Endothelial cell of umbilical vein (primary cell): Measurements from ENCODE around the gene GIPC1. TPM values are rescaled to one million over a fixed set of nuclear protein-coding genes. Genes with fewer than 3 reads are reported as not detected.

Experiments
- BruUV-seq: library from RNA; stranded (reverse); fragments of 400-500 nt; replicated peaks from 2 replicates; lab custom pipeline; 2021; lab: Mats Ljungman, UMichigan
- CTCF ChIA-PET: fragments of 300-600, 350-600 bp; sonication (Branson Sonifier 250); formaldehyde crosslinking; loops from one replicate; lab custom pipeline; 2021; ENCODE audit warnings: antibody characterized with exemption, inconsistent platforms; lab: Charles Lee
- POLR2A ChIA-PET: fragments of 300-600, 350-600 bp; sonication (Branson Sonifier 250); formaldehyde crosslinking; loops from one replicate; lab custom pipeline; 2021; ENCODE audit warnings: antibody characterized with exemption, inconsistent platforms; lab: Charles Lee
- DNase-seq: peaks from one replicate; pipeline ENCODE4 v3.0.0-alpha.2; 2011; ENCODE audit warnings: low read depth, low spot score
- FAIRE-seq: peaks from 2 replicates; lab custom pipeline; 2011; peaks lifted over from hg19 to GRCh38; lab: Jason Lieb, UNC
- H2AFZ ChIP-seq: 2 replicates; pipeline ENCODE4 v1.6.0; 2012; ENCODE audit warnings: low read depth, low read length, control low read depth, inconsistent platforms
- H3K27ac ChIP-seq: 2 replicates; pipeline ENCODE4 v1.5.1; 2011; ENCODE audit warnings: low read depth, mild to moderate bottlenecking, control low read depth, low read length, moderate library complexity; ENCODE audit not compliant: insufficient read depth
- H3K27me3 ChIP-seq, 2 experiments: 2 replicates each; pipeline versions ENCODE4 v1.6.0 to v1.6.1; 2011; ENCODE audit warnings: low read length in 2 of 2, mixed read lengths in 1 of 2; ENCODE audit not compliant: control insufficient read depth in 2 of 2, insufficient read depth in 2 of 2
- H3K36me3 ChIP-seq, 2 experiments: 2 replicates in 1 of 2; 3 replicates in 1 of 2; pipeline ENCODE4 v1.5.1; 2011; ENCODE audit warnings: low read length in 2 of 2, mild to moderate bottlenecking in 1 of 2, moderate library complexity in 1 of 2; ENCODE audit not compliant: control insufficient read depth in 2 of 2, insufficient read depth in 2 of 2; ENCODE audit errors: extremely low read depth in 1 of 2
- H3K4me1 ChIP-seq: 3 replicates; pipeline ENCODE4 v1.5.1; 2011; ENCODE audit warnings: mild to moderate bottlenecking, low read length; ENCODE audit not compliant: control insufficient read depth, insufficient read depth; ENCODE audit errors: extremely low read depth
- H3K4me2 ChIP-seq: 2 replicates; pipeline ENCODE4 v1.6.1; 2011; ENCODE audit warnings: low read length, control low read depth, mixed read lengths; ENCODE audit not compliant: insufficient read depth
- H3K4me3 ChIP-seq, 3 experiments: fragments of 200-600 bp in 1 of 3; sonication (generic), shearing (Covaris generic) in 1 of 3; replicated peaks in 1 of 3; 2 replicates each; pipeline ENCODE4 v1.5.1; 2011 to 2016; ENCODE audit warnings: control low read depth in 3 of 3, low read length in 3 of 3, mild to moderate bottlenecking in 2 of 3, inconsistent platforms in 1 of 3, low read depth in 1 of 3, moderate library complexity in 1 of 3; ENCODE audit not compliant: insufficient read depth in 1 of 3
- H3K79me2 ChIP-seq: 2 replicates; pipeline ENCODE4 v1.6.0; 2012; ENCODE audit warnings: low read length, inconsistent platforms; ENCODE audit not compliant: control insufficient read depth, insufficient read depth
- H3K9ac ChIP-seq: replicated peaks from 2 replicates; pipeline ENCODE3; 2011; ENCODE audit warnings: low read length, control low read depth; ENCODE audit not compliant: insufficient read depth; ENCODE audit errors: extremely low read depth
- H3K9me1 ChIP-seq: replicated peaks from 3 replicates; pipeline ENCODE4 v1.6.0; 2011; ENCODE audit warnings: mild to moderate bottlenecking, low read length; ENCODE audit not compliant: control insufficient read depth, insufficient read depth; ENCODE audit errors: extremely low read depth
- H3K9me3 ChIP-seq: replicated peaks from 2 replicates; pipeline ENCODE4 v1.5.1; 2012; ENCODE audit warnings: low read length, inconsistent platforms; ENCODE audit not compliant: control insufficient read depth, insufficient read depth
- H4K20me1 ChIP-seq: replicated peaks from 2 replicates; pipeline ENCODE3; 2011; ENCODE audit warnings: mild to moderate bottlenecking, low read length; ENCODE audit not compliant: control insufficient read depth, insufficient read depth; ENCODE audit errors: extremely low read depth
- EZH2 ChIP-seq: IDR thresholded peaks from 2 replicates; pipeline ENCODE4 v1.6.1; 2012; ENCODE audit warnings: borderline replicate concordance, low read depth, mild to moderate bottlenecking, moderate library complexity, low read length, inconsistent platforms; ENCODE audit not compliant: severe bottlenecking
- FOS ChIP-seq: IDR thresholded peaks from 2 replicates; pipeline ENCODE4 v1.6.1; 2011; ENCODE audit warnings: mild to moderate bottlenecking, low read length, moderate library complexity, borderline replicate concordance; ENCODE audit not compliant: insufficient read depth
- GATA2 ChIP-seq: IDR thresholded peaks from 2 replicates; pipeline ENCODE4 v1.7.0; 2011; ENCODE audit warnings: low read depth, mild to moderate bottlenecking, moderate library complexity, mixed read lengths, low read length; ENCODE audit not compliant: insufficient read length, insufficient read depth
- JUN ChIP-seq: IDR thresholded peaks from 2 replicates; pipeline ENCODE4 v1.6.1; 2011; ENCODE audit warnings: borderline replicate concordance, low read depth; ENCODE audit not compliant: insufficient read length, insufficient read depth
- MYC ChIP-seq: IDR thresholded peaks from one replicate; pipeline ENCODE4 v1.6.1; 2011; ENCODE audit warnings: mild to moderate bottlenecking, low read depth, low read length
- POLR2A ChIP-seq: IDR thresholded peaks from 2 replicates; pipeline ENCODE4 v1.6.1; 2012; ENCODE audit warnings: low read depth, mild to moderate bottlenecking, control low read depth, low read length
- POLR2AphosphoS5 ChIP-seq: IDR thresholded peaks from 2 replicates; pipeline ENCODE4 v1.6.1; 2012; ENCODE audit warnings: low read depth, mild to moderate bottlenecking, control low read depth, low read length, moderate library complexity; ENCODE audit not compliant: insufficient read depth
- dilution Hi-C: fragments of 300-500 bp; cut with MboI; formaldehyde crosslinking; loops from one replicate; pipeline ENCODE4 v1.15.0; 2019; ENCODE audit warnings: low sequenced_read_pairs; ENCODE audit not compliant: extremely low pct_ligation_motif_present
- intact Hi-C: fragments of 100-400 bp; cut with micrococcal nuclease; formaldehyde crosslinking; loops from one replicate; pipeline ENCODE4 v1.10.0; 2022
- polyA plus RNA-seq, 4 experiments: library from polyadenylated mRNA; depleted of rRNA in 3 of 4; stranded (reverse) in 3 of 4; unstranded in 1 of 4; fragments of >200 nt; gene quantifications; 2 replicates each; pipeline versions ENCODE4 v1.2.1 to v1.2.3, GENCODE V29; 2011 to 2012; ENCODE audit warnings: missing spikeins in 1 of 4
- total RNA-seq: library from RNA; stranded (reverse); gene quantifications from 2 replicates; pipeline ENCODE4 v1.2.3, GENCODE V29; 2021
- TF ChIP-seq, protein P1 (sequence below): IDR thresholded peaks from 2 replicates; pipeline ENCODE4 v1.6.1; 2011; ENCODE audit not compliant: insufficient read depth, insufficient read length
- TF ChIP-seq, protein P2 (sequence below), 2 donors: IDR thresholded peaks; 1 replicate in 1 of 2; 2 replicates in 1 of 2; pipeline ENCODE4 v1.5.1; 2011; ENCODE audit warnings: low read length in 2 of 2, mild to moderate bottlenecking in 2 of 2, moderate library complexity in 2 of 2, control low read depth in 1 of 2, inconsistent platforms in 1 of 2, low read depth in 1 of 2; ENCODE audit not compliant: insufficient read depth in 1 of 2; ENCODE audit errors: extremely low read depth in 1 of 2

GIPC1 gene
- total and polyA plus RNA-seq, 2 donors (not counting 3 experiments of a cell fraction or from before 2014, with no cell fraction given), result 108 to 141 TPM

DNA sequence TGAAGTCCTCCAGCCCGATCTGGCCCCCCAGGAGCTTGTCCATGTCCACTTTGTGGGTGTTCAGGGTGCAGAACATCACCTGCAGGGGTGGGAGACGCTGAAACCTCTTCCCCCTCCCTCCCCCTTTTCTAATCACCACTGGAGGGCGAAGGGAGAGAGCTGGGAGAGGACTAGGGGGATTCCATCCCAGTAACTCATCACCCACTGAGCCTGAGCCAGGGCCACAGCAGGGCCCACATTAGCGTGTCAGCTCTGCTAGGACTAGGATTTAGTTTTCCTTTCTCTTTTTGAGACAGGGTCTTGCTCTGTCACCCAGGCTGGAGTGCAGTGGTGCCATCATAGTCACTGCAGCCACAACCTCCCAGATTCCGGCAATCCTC lies 15.2 kb downstream of the GIPC1 start:
- no peaks in the 10 kb centered on the region for H3K9me1 ChIP-seq
- DNase-seq (no peak), FAIRE-seq (no peak)
- no peak for TF ChIP-seq POLR2A
- no peak for TF ChIP-seq MYC
- TF ChIP-seq, protein P1, sequence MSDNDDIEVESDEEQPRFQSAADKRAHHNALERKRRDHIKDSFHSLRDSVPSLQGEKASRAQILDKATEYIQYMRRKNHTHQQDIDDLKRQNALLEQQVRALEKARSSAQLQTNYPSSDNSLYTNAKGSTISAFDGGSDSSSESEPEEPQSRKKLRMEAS, result no peak
- TF ChIP-seq JUN, result no peak
- TF ChIP-seq GATA2, result no peak
- TF ChIP-seq EZH2, result no peak
- TF ChIP-seq FOS, result no peak
- no peak for TF ChIP-seq POLR2AphosphoS5
- TF ChIP-seq, protein P2, sequence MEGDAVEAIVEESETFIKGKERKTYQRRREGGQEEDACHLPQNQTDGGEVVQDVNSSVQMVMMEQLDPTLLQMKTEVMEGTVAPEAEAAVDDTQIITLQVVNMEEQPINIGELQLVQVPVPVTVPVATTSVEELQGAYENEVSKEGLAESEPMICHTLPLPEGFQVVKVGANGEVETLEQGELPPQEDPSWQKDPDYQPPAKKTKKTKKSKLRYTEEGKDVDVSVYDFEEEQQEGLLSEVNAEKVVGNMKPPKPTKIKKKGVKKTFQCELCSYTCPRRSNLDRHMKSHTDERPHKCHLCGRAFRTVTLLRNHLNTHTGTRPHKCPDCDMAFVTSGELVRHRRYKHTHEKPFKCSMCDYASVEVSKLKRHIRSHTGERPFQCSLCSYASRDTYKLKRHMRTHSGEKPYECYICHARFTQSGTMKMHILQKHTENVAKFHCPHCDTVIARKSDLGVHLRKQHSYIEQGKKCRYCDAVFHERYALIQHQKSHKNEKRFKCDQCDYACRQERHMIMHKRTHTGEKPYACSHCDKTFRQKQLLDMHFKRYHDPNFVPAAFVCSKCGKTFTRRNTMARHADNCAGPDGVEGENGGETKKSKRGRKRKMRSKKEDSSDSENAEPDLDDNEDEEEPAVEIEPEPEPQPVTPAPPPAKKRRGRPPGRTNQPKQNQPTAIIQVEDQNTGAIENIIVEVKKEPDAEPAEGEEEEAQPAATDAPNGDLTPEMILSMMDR (IDR thresholded peaks at IDR 0.05; ENCODE audit: extremely low read depth in 1 of 2, insufficient read depth in 1 of 2, low read depth in 1 of 2, low read length in 2 of 2), result no peak
- intact Hi-C loops, result no loop called here
- H3K36me3 ChIP-seq, result peaks cover 3 to 19% of the 10 kb centered on the region in 2 experiments
- no peak overlapping the region for H3K27ac ChIP-seq
- H3K9me3 ChIP-seq, result no peaks in the 10 kb centered on the region
- no peak overlapping the region for H3K4me3 ChIP-seq
- H3K4me1 ChIP-seq, result peaks cover 4% of the 10 kb centered on the region
- no peak overlapping the region for H3K9ac ChIP-seq
- H4K20me1 ChIP-seq, result no peaks in the 10 kb centered on the region
- no TSS peak for BruUV-seq
- H3K27me3 ChIP-seq, result no peaks in the 10 kb centered on the region
- no peak overlapping the region for H2AFZ ChIP-seq
- H3K4me2 ChIP-seq, result no peak overlapping the region
- dilution Hi-C loops, result no loop called here
- ChIA-PET CTCF (interaction anchor here (1.8 to 4.1 kb wide), 4 partner anchors 8 to 37 kb away, joined by 5 to 12 read pairs (median 6); partner anchors contain the start of genes DNAJB1 and GIPC1), POLR2A (no interaction called here)
- no peaks in the 10 kb centered on the region for H3K79me2 ChIP-seq
